Activated B cell treated with CpG ODN at 0.5 μM for 24 hours (primary cell): ENCODE data around the gene HMOX2. TPM values are rescaled to one million over a fixed set of nuclear protein-coding genes. Genes with fewer than 3 reads are reported as not detected.

Experiments used
- ATAC-seq: fragments of 200-7000 bp; cut with Tn5 transposase; one replicate; pipeline ENCODE4 v1.10.0; 2021; ENCODE audit warnings: low read depth, mild to moderate bottlenecking, moderate library complexity
- CTCF ChIA-PET: fragments of 350-600 bp; sonication (Branson Sonifier 250); formaldehyde crosslinking; loops from one replicate; lab custom pipeline; 2021; ENCODE audit warnings: antibody characterized with exemption; lab: Charles Lee
- POLR2A ChIA-PET: fragments of 350-600 bp; sonication (Branson Sonifier 250); formaldehyde crosslinking; loops from one replicate; lab custom pipeline; 2021; ENCODE audit warnings: antibody characterized with exemption; lab: Charles Lee
- DNase-seq: peaks from one replicate; pipeline ENCODE4 v3.0.0; 2022
- H3K27ac Mint-ChIP-seq: one replicate; pipeline ENCODE4 v1.8.0; 2020; ENCODE audit warnings: mixed read lengths
- H3K27me3 Mint-ChIP-seq: one replicate; pipeline ENCODE4 v1.8.0; 2021; ENCODE audit warnings: mixed read lengths
- H3K36me3 Mint-ChIP-seq: one replicate; pipeline ENCODE4 v1.8.0; 2021; ENCODE audit warnings: low read depth, mixed read lengths
- H3K4me1 Mint-ChIP-seq: one replicate; pipeline ENCODE4 v1.8.0; 2021; ENCODE audit warnings: mixed read lengths
- H3K4me3 Mint-ChIP-seq: one replicate; pipeline ENCODE4 v1.8.0; 2020; ENCODE audit warnings: mild to moderate bottlenecking, mixed read lengths
- H3K9me3 Mint-ChIP-seq: one replicate; pipeline ENCODE4 v1.8.0; 2020; ENCODE audit warnings: mixed read lengths
- CTCF ChIP-seq: fragments of 200-600 bp; IDR thresholded peaks from one replicate; pipeline ENCODE4 v1.8.0; 2022; ENCODE audit warnings: antibody characterized with exemption, mild to moderate bottlenecking
- intact Hi-C: fragments of 100-400 bp; cut with micrococcal nuclease; formaldehyde crosslinking; loops from one replicate; pipeline ENCODE4 v1.15.1; 2024
- total RNA-seq: library from RNA; stranded (reverse); gene quantifications from 2 replicates; pipeline ENCODE4 v1.2.3, GENCODE V29; 2022

Gene HMOX2
- total RNA-seq, 1 donor from 2014 or later = 32.1 TPM

DNA sequence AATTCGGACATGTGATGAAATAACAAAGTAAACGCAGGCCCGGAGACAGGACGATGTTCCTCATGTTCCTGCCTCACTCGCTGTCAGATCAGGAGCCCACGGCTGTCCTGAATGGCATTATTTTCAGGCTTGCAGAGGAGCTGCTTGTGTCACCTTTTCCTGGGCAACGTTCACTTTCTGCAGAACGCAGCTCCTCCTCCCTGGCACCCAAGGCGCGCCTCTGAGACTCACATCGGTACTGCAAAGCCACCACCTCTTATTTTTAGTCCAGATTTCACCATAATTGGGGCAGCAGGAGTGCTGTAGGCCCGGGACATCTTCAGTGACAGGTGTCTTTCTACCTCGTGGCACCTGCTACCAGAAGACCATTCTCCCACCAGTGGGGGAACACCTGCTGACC lies 71.9 kb downstream of the HMOX2 start:
- Mint-ChIP-seq H3K27me3 (no peaks in the 10 kb centered on the region), H3K36me3 (no peaks in the 10 kb centered on the region), H3K4me1 (peaks cover 4% of the 10 kb centered on the region), H3K27ac (no peak overlapping the region), H3K4me3 (no peak overlapping the region), H3K9me3 (no peaks in the 10 kb centered on the region)
- ChIA-PET CTCF (interaction anchor here (0.6 to 11.4 kb wide), 10 partner anchors 9 to 259 kb away, joined by 3 to 116 read pairs (median 4); no protein-coding TSS in a partner anchor), POLR2A (interaction anchor here (0.9 to 2.0 kb wide), 2 partner anchors 42 to 68 kb away, joined by 4 to 18 read pairs; no protein-coding TSS in a partner anchor)
- intact Hi-C loops = loop anchor here (1.0 kb wide), 4 partner anchors 42 to 189 kb away; partner anchors contain the start of genes DNAJA3 and HMOX2
- DNase-seq = no peak
- ATAC-seq = no peak
- TF ChIP-seq CTCF = no peak

DNA sequence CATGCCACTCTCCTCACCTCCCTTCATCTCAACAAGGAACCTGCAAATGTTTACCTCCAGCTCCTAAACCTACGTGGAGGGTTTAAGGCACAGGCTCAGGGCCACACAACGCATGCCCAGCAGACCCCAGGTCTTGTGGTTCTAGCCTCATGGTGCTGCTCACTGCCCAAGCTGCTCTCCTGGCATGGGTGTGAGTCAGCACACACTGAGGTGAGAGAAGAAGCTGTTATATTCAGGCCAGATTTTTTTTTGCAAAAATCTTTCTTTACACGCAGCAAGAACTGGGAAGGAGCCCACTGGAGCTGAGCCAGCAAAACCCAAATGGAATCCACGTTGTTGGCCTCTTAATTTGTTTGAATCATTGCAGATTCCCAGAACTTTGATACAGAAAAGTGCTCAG lies 74.4 kb downstream of the HMOX2 start:
- H3K27me3 Mint-ChIP-seq = no peaks in the 10 kb centered on the region

DNA sequence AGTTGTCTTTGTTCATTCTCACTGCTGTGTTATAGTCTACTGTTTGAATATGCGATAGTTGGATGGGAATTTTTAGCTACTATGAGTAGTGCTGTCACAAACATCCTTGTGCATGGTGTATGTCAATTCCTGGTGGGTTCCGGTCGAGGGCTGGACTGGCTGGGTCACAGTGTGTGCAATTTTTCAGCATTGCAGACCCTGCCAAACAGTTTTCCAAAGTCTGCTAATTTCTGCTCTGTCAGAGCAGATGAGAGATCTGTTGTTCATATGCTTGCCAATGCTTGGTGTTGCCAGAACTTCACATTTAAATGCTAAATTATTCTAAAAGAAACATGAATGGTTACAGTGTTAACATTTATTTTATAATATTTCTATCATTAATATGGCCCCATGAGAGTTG lies 76.3 kb downstream of the HMOX2 start:
- CTCF ChIA-PET = interaction anchor here (11.4 kb wide), 1 partner anchor 45 kb away, joined by 116 read pairs; no protein-coding TSS in a partner anchor
- H3K36me3 Mint-ChIP-seq = no peaks in the 10 kb centered on the region

More for the DNA sequence above, 74.4 kb downstream of the HMOX2 start:
- no peak for ATAC-seq
- ChIA-PET POLR2A (no interaction called here), CTCF (interaction anchor here (11.4 kb wide), 1 partner anchor 43 kb away, joined by 116 read pairs; no protein-coding TSS in a partner anchor)
- H3K4me3 Mint-ChIP-seq = no peak overlapping the region
- H3K27ac Mint-ChIP-seq = no peak overlapping the region
- DNase-seq = no peak
- intact Hi-C loops = no loop called here
- TF ChIP-seq CTCF = no peak
- H3K4me1 Mint-ChIP-seq = peaks cover 4% of the 10 kb centered on the region
- no peaks in the 10 kb centered on the region for H3K36me3 Mint-ChIP-seq
- H3K9me3 Mint-ChIP-seq = no peaks in the 10 kb centered on the region

GRCh38 chr16:4556112-4556511 lies 79.9 kb downstream of the HMOX2 start, which contains the start of gene C16orf96:
Gene C16orf96 (plus strand): TSS chr16:4556340. CDS start chr16:4556490, 150 bp downstream.
- CTCF ChIA-PET = no interaction called here
- Mint-ChIP-seq H3K4me1 (no peaks in the 10 kb centered on the region), H3K27me3 (peaks cover 6% of the 10 kb centered on the region)

More for the DNA sequence above, 76.3 kb downstream of the HMOX2 start:
- peaks cover 4% of the 10 kb centered on the region for H3K4me1 Mint-ChIP-seq
- ATAC-seq = no peak
- DNase-seq = no peak
- no peak for TF ChIP-seq CTCF
- peaks cover 6% of the 10 kb centered on the region for H3K27me3 Mint-ChIP-seq
- H3K4me3 Mint-ChIP-seq = no peak overlapping the region
- H3K9me3 Mint-ChIP-seq = no peaks in the 10 kb centered on the region
- intact Hi-C loops = no loop called here
- POLR2A ChIA-PET = no interaction called here
- no peak overlapping the region for H3K27ac Mint-ChIP-seq

DNA sequence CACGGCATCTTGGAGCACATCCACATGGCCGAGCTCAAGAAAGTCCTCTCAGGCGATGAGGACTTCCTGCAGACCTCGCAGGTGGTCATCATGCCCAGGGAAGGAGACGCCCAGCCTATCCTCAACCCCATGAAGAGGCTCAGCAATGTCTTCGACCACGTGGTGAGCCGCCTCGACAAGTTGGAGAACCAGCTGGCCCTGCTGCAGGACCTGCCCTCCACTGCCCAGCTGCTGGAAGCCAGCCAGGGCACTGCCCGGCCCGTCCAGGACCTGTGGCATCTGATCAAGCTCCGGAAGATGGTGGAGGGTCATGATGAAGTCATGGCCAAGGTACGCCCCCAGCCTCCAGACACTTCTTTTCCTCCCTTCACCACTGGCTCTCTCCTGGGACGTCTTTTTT lies 80.4 kb downstream of the HMOX2 start:
- intact Hi-C loops = no loop called here
- H3K27me3 Mint-ChIP-seq = peaks cover 6% of the 10 kb centered on the region
- H3K4me3 Mint-ChIP-seq = no peak overlapping the region
- CTCF ChIA-PET = no interaction called here
- ATAC-seq (no peak), DNase-seq (no peak)
- no peak overlapping the region for H3K27ac Mint-ChIP-seq
- H3K9me3 Mint-ChIP-seq = no peaks in the 10 kb centered on the region
- POLR2A ChIA-PET = no interaction called here
- TF ChIP-seq CTCF = no peak
- no peaks in the 10 kb centered on the region for H3K4me1 Mint-ChIP-seq
- no peaks in the 10 kb centered on the region for H3K36me3 Mint-ChIP-seq

More at GRCh38 chr16:4556112-4556511, 79.9 kb downstream of the HMOX2 start, which contains the start of gene C16orf96:
- no peak for TF ChIP-seq CTCF
- ATAC-seq = no peak
- DNase-seq = no peak
- H3K27ac Mint-ChIP-seq = no peak within 1 kb of the TSS
- H3K36me3 Mint-ChIP-seq = no peaks in the 10 kb centered on the region
- intact Hi-C loops = no loop called here
- POLR2A ChIA-PET = no interaction called here
- H3K9me3 Mint-ChIP-seq = no peaks in the 10 kb centered on the region
- H3K4me3 Mint-ChIP-seq = no peak within 1 kb of the TSS
